Coronary artery (tissue), 2 donors: ENCODE results near the gene PODXL2.
A peak's percentile ranks its signal among the peaks of the same experiment; 100 is the strongest.

Source experiments
- DNase-seq: peaks from one replicate; pipeline ENCODE4 v3.0.0-alpha.2; 2017; ENCODE audit warnings: low spot score
- H3K27ac ChIP-seq, 2 donors: fragments of 200-600 bp; sonication (generic); one replicate each; pipeline ENCODE4 v1.5.1; 2016 to 2019
- H3K4me3 ChIP-seq: fragments of 200-600 bp; sonication (generic); 2 replicates; pipeline ENCODE4 v1.5.1; 2016; ENCODE audit warnings: mild to moderate bottlenecking, moderate library complexity
- CTCF ChIP-seq: fragments of 200-600 bp; sonication (generic); IDR thresholded peaks from one replicate; pipeline ENCODE4 v1.5.1; 2019; ENCODE audit warnings: antibody characterized with exemption

PODXL2 gene

GRCh38 chr3:127670761-127671522 is 42.0 kb downstream of the PODXL2 start:
- Histone ChIP-seq H3K27ac (no peak overlapping the region), H3K4me3 (peak overlapping the region; percentile 97)
- DNase-seq = peak; percentile 67
- TF ChIP-seq CTCF = no peak

- no peak for TF ChIP-seq CTCF
- peak; percentile 75 for DNase-seq
- Histone ChIP-seq H3K4me3 (peak overlapping the region; percentile 97), H3K27ac (peak overlapping the region; percentile 95)
Observed at GRCh38 chr3:127671523-127672428, 42.8 kb downstream of the PODXL2 start.

- Histone ChIP-seq H3K4me3 (peak within 1 kb of the TSS; percentile 97), H3K27ac (peak within 1 kb of the TSS; percentile 95)
- TF ChIP-seq CTCF = no peak
- DNase-seq = peak; percentile 85
Observed at GRCh38 chr3:127672429-127673190, 43.6 kb downstream of the PODXL2 start, which contains the start of gene ABTB1. ABTB1 (plus strand) TSS chr3:127672952; CDS start chr3:127673026, 74 bp downstream.

- peak; percentile 78 for DNase-seq
- Histone ChIP-seq H3K4me3 (peak overlapping the region; percentile 97), H3K27ac (peak overlapping the region; percentile 95)
- no peak for TF ChIP-seq CTCF
Observed at GRCh38 chr3:127673191-127674100, 44.5 kb downstream of the PODXL2 start.

GRCh38 chr3:127674101-127674721 is 45.2 kb downstream of the PODXL2 start:
- peak overlapping the region; percentile 97 for H3K4me3 ChIP-seq
- H3K27ac ChIP-seq = peak overlapping the region; percentile 95
- TF ChIP-seq CTCF = no peak
- peak; percentile 73 for DNase-seq
